22Rv1 (cell line): ENCODE data around the gene STS.

Source experiments
- ZFX ChIP-seq: fragments of 450-650 bp; IDR thresholded peaks from 2 replicates; pipeline ENCODE4 v1.6.1; 2017; ENCODE audit warnings: antibody characterized with exemption, borderline replicate concordance
- TF ChIP-seq, protein P1 (sequence below): fragments of 450-650 bp; IDR thresholded peaks from 2 replicates; pipeline ENCODE4 v1.5.1; 2017; ENCODE audit warnings: mild to moderate bottlenecking

DNA sequence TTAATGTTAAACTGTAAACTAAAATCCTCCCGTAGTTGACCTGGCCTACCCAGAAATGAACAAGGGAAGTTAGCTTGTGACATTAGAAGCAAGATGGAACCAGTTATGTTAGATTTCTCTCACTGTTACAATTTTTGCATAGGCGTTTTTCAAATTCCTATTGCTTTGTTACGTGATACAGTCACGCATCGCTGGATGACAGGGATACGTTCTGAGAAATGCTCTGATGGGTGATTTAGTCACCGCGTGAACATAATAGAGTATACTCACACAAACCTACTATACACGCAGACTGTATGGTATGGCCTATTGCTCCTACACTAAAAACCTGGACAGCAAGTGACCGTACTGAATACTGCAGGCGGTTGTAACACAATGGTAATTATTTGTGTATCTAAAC is 47.1 kb downstream of the STS start:
- TF ChIP-seq, protein P1, sequence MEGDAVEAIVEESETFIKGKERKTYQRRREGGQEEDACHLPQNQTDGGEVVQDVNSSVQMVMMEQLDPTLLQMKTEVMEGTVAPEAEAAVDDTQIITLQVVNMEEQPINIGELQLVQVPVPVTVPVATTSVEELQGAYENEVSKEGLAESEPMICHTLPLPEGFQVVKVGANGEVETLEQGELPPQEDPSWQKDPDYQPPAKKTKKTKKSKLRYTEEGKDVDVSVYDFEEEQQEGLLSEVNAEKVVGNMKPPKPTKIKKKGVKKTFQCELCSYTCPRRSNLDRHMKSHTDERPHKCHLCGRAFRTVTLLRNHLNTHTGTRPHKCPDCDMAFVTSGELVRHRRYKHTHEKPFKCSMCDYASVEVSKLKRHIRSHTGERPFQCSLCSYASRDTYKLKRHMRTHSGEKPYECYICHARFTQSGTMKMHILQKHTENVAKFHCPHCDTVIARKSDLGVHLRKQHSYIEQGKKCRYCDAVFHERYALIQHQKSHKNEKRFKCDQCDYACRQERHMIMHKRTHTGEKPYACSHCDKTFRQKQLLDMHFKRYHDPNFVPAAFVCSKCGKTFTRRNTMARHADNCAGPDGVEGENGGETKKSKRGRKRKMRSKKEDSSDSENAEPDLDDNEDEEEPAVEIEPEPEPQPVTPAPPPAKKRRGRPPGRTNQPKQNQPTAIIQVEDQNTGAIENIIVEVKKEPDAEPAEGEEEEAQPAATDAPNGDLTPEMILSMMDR: no peak
- no peak for TF ChIP-seq ZFX
